Tibial nerve (tissue), 4 donors: Measurements from ENCODE around the gene AGBL3.

ENCODE experiments used
- CTCF ChIP-seq, 5 experiments: fragments of 200-600 bp in 3 of 5; fragments of 450-650 bp in 2 of 5; sonication (generic) in 3 of 5; IDR thresholded peaks; one replicate each; pipeline ENCODE4 v1.5.1; 2016 to 2019; ENCODE audit warnings: antibody characterized with exemption in 5 of 5, mild to moderate bottlenecking in 3 of 5, moderate library complexity in 2 of 5
- EP300 ChIP-seq, 2 donors: sonication (generic); formaldehyde crosslinking; IDR thresholded peaks; one replicate each; pipeline ENCODE4 v1.6.1; 2017; ENCODE audit warnings: antibody characterized with exemption in 2 of 2, mild to moderate bottlenecking in 1 of 2

GRCh38 chr7:135076882-135077281 is 90.6 kb downstream of the AGBL3 start:
- TF ChIP-seq CTCF (IDR thresholded peaks at IDR 0.05), result no peak
- no peak for TF ChIP-seq EP300 (IDR thresholded peaks at IDR 0.05)
